Lower leg skin (tissue), 3 donors: ENCODE results near the gene RARB.

ENCODE experiments used
- CTCF ChIP-seq, 3 donors: fragments of 450-650 bp; IDR thresholded peaks; one replicate each; pipeline ENCODE4 v1.5.1; 2016; ENCODE audit warnings: antibody characterized with exemption in 3 of 3, mild to moderate bottlenecking in 3 of 3, moderate library complexity in 2 of 3
- POLR2A ChIP-seq, 2 donors: fragments of 450-650 bp; IDR thresholded peaks; one replicate each; pipeline ENCODE4 v1.6.1; 2016 to 2017; ENCODE audit warnings: antibody characterized with exemption in 2 of 2, mild to moderate bottlenecking in 1 of 2, moderate library complexity in 1 of 2

- TF ChIP-seq POLR2A (IDR thresholded peaks at IDR 0.05): no peak
- no peak for TF ChIP-seq CTCF (IDR thresholded peaks at IDR 0.05)
These were observed 31.4 kb upstream of the RARB start for GRCh38 chr3:25396686-25397085.
